ENCODE results near the gene BCL7C. TPM values are rescaled to one million over a fixed set of nuclear protein-coding genes. Genes with fewer than 3 reads are reported as not detected.

The BCL7C gene
- total RNA-seq, 4 donors from 2014 or later, result 39.2 to 48.7 (median 42.0) TPM

DNA sequence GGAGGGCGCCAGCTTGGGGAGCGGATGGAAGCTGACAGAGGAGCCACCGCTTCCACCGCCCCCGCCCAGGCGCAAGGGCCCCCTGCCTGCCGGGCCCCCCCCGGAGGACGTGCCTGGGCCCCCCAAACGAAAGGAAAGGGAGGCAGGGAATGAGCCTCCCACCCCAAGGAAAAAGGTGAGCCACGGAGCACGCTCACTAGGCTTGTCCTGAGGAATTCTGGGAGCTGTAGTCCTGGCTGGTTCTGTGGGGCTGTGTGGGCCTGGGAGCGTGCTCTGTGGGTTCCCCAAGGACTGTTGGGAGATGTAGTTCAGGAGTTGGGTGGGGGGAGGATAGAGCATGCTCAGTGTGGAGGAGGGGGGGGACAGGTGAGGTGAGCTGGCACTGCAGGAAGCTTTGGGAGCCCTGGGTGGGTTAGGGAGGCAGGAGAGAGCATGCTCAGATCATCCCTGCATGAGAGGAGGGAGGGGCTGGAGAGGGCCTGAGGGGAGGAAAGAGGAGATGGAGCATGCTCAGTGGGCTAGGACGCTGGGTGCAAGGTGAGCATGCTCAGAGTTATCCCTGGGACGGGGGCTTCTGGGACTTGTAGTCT is 34.0 kb upstream of the BCL7C start:
- Histone ChIP-seq H3K27me3 (no peaks in the 10 kb centered on the region), H3K9me3 (no peaks in the 10 kb centered on the region), H3K4me1 (peaks cover 0 to 35% (median 7%) of the 10 kb centered on the region in 3 donors), H3K27ac (peak overlapping the region in 3 of 4 donors; percentile 42 to 61 (median 54)), H3K36me3 (peaks cover 0 to 69% of the 10 kb centered on the region in 2 donors), H3K4me3 (no peak overlapping the region)
- no peak for TF ChIP-seq POLR2AphosphoS5 (IDR thresholded peaks at IDR 0.05)
- TF ChIP-seq, protein P1, sequence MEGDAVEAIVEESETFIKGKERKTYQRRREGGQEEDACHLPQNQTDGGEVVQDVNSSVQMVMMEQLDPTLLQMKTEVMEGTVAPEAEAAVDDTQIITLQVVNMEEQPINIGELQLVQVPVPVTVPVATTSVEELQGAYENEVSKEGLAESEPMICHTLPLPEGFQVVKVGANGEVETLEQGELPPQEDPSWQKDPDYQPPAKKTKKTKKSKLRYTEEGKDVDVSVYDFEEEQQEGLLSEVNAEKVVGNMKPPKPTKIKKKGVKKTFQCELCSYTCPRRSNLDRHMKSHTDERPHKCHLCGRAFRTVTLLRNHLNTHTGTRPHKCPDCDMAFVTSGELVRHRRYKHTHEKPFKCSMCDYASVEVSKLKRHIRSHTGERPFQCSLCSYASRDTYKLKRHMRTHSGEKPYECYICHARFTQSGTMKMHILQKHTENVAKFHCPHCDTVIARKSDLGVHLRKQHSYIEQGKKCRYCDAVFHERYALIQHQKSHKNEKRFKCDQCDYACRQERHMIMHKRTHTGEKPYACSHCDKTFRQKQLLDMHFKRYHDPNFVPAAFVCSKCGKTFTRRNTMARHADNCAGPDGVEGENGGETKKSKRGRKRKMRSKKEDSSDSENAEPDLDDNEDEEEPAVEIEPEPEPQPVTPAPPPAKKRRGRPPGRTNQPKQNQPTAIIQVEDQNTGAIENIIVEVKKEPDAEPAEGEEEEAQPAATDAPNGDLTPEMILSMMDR (IDR thresholded peaks at IDR 0.05), result no peak
- no peak for TF ChIP-seq EP300 (IDR thresholded peaks at IDR 0.05)
- no peak for TF ChIP-seq POLR2A (IDR thresholded peaks at IDR 0.05)
- WGBS, 2 donors (ENCODE audit: low coverage in 1 of 2), result 33 to 42% methylated on average over 1 to 2 of the region's 15 CpGs
- ATAC-seq, result no peak

DNA sequence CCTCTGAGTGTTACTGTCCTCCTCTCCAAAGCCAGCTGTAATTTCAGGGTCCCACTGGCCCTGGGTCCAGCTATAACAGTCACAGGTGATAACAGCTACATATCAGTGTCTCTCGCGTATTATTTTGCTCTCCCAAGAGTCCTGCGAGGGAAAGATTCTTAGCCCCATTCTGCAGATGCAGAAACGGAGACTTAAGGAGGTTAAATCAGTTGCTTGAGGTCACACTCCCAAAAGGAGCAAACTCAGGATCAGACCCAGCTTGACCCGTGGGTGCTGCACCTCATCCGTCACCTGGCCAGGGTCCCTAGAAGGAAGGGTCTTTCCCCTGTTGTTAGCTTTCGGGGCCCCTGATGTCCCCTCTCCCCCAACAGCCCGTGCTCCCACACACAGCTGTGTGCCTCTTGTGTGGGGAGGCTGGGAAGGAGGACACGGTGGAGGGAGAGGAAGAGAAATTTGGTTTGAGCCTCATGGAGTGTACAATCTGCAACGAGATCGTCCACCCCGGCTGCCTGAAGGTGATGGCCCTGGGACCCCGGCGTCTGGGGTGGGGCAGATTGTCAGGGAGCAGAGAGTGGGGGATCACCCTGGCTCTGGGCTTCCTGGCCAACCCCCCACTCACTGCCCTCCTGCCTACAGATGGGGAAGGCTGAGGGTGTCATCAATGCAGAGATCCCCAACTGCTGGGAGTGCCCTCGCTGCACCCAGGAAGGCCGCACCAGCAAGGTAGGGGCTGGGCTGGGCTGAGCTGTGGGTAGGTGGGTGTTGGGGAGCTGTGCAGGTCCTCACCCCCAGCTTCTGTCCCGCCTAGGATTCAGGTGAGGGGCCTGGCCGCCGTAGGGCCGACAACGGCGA is 33.3 kb upstream of the BCL7C start:
- ATAC-seq, result no peak
- peak overlapping the region in 3 of 4 donors; percentile 42 to 61 (median 54) for H3K27ac ChIP-seq
- H3K27me3 ChIP-seq, result no peaks in the 10 kb centered on the region
- peaks cover 0 to 61% of the 10 kb centered on the region in 2 donors for H3K36me3 ChIP-seq
- TF ChIP-seq, protein P1 (IDR thresholded peaks at IDR 0.05), result no peak
- TF ChIP-seq POLR2A (IDR thresholded peaks at IDR 0.05) (no peak), POLR2AphosphoS5 (IDR thresholded peaks at IDR 0.05) (no peak), EP300 (IDR thresholded peaks at IDR 0.05) (no peak)
- WGBS, 2 donors (ENCODE audit: low coverage in 1 of 2), result no CpG with 5 or more reads among the region's 22 CpGs
- peaks cover 0 to 35% (median 7%) of the 10 kb centered on the region in 3 donors for H3K4me1 ChIP-seq
- H3K4me3 ChIP-seq, result no peak overlapping the region
- H3K9me3 ChIP-seq, result no peaks in the 10 kb centered on the region

DNA sequence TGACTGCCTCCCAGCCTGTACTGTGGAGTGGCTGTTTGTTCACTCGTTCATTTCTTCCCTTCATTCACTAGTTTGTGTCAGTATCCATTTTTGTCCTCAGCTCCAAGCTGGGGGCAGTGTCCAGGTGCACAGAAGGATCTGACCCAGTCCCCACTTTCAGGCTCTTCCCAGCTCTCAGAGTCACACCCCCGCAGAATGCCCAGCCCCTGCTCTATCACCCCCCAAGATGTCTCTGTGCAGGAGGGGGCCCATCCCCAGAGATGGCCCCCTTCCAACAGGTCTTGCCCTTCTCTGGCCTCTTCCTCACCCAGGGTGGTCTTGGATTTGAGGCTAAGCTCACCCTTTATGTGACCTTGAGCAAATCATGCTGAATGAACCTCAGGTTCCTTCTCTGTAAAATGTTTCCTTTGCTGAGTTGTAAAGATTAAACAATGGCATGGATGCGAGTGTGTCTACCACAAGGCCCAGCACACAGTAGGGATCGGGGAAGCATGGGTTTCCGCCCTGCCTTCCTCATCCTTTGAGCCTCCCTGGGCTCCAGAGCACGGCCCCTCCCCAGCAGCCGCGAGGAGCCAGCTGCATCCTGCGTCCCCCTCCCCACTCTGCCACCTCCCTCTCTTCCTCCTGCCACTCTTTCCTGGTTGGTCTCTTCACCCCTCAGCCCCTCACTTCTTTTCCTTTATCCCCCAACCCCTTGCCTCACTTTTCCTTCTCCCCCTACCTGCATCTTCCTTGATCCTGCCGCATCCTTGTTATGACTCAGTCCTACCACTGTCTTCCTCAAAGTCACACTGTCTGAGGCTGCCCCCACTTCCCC is 32.3 kb upstream of the BCL7C start:
- no peak for ATAC-seq
- Histone ChIP-seq H3K27ac (no peak overlapping the region), H3K36me3 (peaks cover 0 to 52% of the 10 kb centered on the region in 2 donors), H3K27me3 (no peaks in the 10 kb centered on the region), H3K4me3 (no peak overlapping the region), H3K4me1 (peaks cover 0 to 44% (median 11%) of the 10 kb centered on the region in 3 donors), H3K9me3 (no peaks in the 10 kb centered on the region)
- WGBS, 2 donors (ENCODE audit: low coverage in 1 of 2), result 48 to 57% methylated on average over 8 to 9 of the region's 10 CpGs
- TF ChIP-seq, protein P1 (IDR thresholded peaks at IDR 0.05), result no peak
- TF ChIP-seq POLR2AphosphoS5 (IDR thresholded peaks at IDR 0.05) (no peak), POLR2A (IDR thresholded peaks at IDR 0.05) (no peak), EP300 (IDR thresholded peaks at IDR 0.05) (no peak)

DNA sequence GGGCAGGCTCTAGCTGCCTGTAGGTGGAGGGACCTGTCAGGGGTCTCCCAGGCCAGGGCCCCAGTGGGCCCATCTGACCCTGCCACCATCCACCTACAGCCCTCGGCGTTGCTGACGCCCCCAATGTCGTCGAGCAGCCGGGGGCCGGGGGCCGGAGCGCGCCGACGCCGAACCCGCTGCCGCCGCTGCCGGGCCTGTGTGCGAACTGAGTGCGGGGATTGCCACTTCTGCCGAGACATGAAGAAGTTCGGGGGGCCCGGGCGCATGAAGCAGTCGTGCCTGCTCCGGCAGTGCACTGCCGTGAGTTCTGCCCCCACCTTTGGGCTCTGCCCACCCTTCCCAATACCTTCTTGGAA is 31.7 kb upstream of the BCL7C start:
- peak overlapping the region in 3 of 4 donors; percentile 5 to 96 (median 89) for H3K27ac ChIP-seq
- H3K4me3 ChIP-seq, result no peak overlapping the region

More for the DNA sequence above, 31.7 kb upstream of the BCL7C start:
- Histone ChIP-seq H3K4me1 (peaks cover 0 to 47% (median 12%) of the 10 kb centered on the region in 3 donors), H3K27me3 (no peaks in the 10 kb centered on the region), H3K36me3 (peaks cover 0 to 46% of the 10 kb centered on the region in 2 donors), H3K9me3 (no peaks in the 10 kb centered on the region)
- TF ChIP-seq POLR2A (IDR thresholded peaks at IDR 0.05), result no peak
- TF ChIP-seq EP300 (IDR thresholded peaks at IDR 0.05), result no peak
- no peak for TF ChIP-seq POLR2AphosphoS5 (IDR thresholded peaks at IDR 0.05)
- TF ChIP-seq, protein P1 (IDR thresholded peaks at IDR 0.05), result no peak
- whole genome bisulfite sequencing, 2 donors (ENCODE audit: low coverage in 1 of 2), result 82 to 86% methylated on average over 2 to 3 of the region's 26 CpGs
- ATAC-seq, result no peak
